H1 (cell line): ENCODE results near the gene RIPPLY1. TPM values are rescaled to one million over a fixed set of nuclear protein-coding genes. Genes with fewer than 3 reads are reported as not detected.

ENCODE experiments used
- BACH1 ChIP-seq: IDR thresholded peaks from 2 replicates; pipeline ENCODE4 v1.6.1; 2012; ENCODE audit warnings: low read length, improper control_type of control experiment
- CHD1 ChIP-seq: IDR thresholded peaks from 2 replicates; pipeline ENCODE4 v1.6.1; 2012; ENCODE audit warnings: low read depth, low read length, improper control_type of control experiment
- CHD7 ChIP-seq: fragments of 300-600 bp; sonication (generic); IDR thresholded peaks from 2 replicates; pipeline ENCODE4 v1.7.1; 2012; ENCODE audit warnings: low read length, moderate library complexity, mild to moderate bottlenecking, inconsistent platforms; ENCODE audit not compliant: insufficient replicate concordance
- JUN ChIP-seq: IDR thresholded peaks from 2 replicates; pipeline ENCODE4 v1.6.1; 2011; ENCODE audit warnings: low read depth, mild to moderate bottlenecking, improper control_type of control experiment, low read length
- KDM1A ChIP-seq: fragments of 200-600, 300-600 bp; sonication (generic); IDR thresholded peaks from 2 replicates; pipeline ENCODE4 v1.7.1; 2016; ENCODE audit warnings: mild to moderate bottlenecking, low read length, borderline replicate concordance
- KDM5A ChIP-seq: fragments of 200-600 bp; IDR thresholded peaks from 2 replicates; pipeline ENCODE4 v1.7.1; 2012; ENCODE audit warnings: mild to moderate bottlenecking, low read length, inconsistent platforms, mixed read lengths
- POLR2AphosphoS5 ChIP-seq: IDR thresholded peaks from 2 replicates; pipeline ENCODE4 v1.6.1; 2011; ENCODE audit warnings: low read depth, low read length
- RXRA ChIP-seq: IDR thresholded peaks from 2 replicates; pipeline ENCODE4 v1.6.1; 2011; ENCODE audit warnings: low read depth, mild to moderate bottlenecking, low read length, moderate library complexity; ENCODE audit not compliant: insufficient read depth
- polyA plus RNA-seq, 7 experiments: library from polyadenylated mRNA; depleted of rRNA in 3 of 7; stranded (reverse) in 5 of 7; unstranded in 2 of 7; fragments of >200 nt in 5 of 7; fragments of 200-250 nt in 2 of 7; gene quantifications; 1 replicate in 5 of 7; 2 replicates in 1 of 7; 4 replicates in 1 of 7; pipeline versions ENCODE4 v1.2.1 to v1.2.3, GENCODE V29; 2011 to 2013; ENCODE audit warnings: missing spikeins in 2 of 7, mixed read lengths in 2 of 7
- total RNA-seq: library from RNA; stranded (reverse); fragmentation: NEBNext Ultra II Directional; extraction: Animal tissue kit (Norgen Biotek cat#: 25700); gene quantifications from 2 replicates; pipeline ENCODE4 v1.2.1, GENCODE V29; 2021
- TF ChIP-seq, protein P1 (sequence below), 3 experiments: IDR thresholded peaks; 1 replicate in 2 of 3; 2 replicates in 1 of 3; pipeline versions ENCODE4 v1.5.1 to v1.6.1; 2011; ENCODE audit warnings: low read length in 3 of 3, mild to moderate bottlenecking in 3 of 3, inconsistent platforms in 2 of 3, low read depth in 1 of 3, moderate library complexity in 1 of 3; ENCODE audit not compliant: insufficient read depth in 1 of 3; ENCODE audit errors: control extremely low read depth in 1 of 3

Gene RIPPLY1
- total and polyA plus RNA-seq, 2 of the 8 experiments (the other 6 are each of a cell fraction or from before 2014, with no cell fraction given) = not detected

DNA sequence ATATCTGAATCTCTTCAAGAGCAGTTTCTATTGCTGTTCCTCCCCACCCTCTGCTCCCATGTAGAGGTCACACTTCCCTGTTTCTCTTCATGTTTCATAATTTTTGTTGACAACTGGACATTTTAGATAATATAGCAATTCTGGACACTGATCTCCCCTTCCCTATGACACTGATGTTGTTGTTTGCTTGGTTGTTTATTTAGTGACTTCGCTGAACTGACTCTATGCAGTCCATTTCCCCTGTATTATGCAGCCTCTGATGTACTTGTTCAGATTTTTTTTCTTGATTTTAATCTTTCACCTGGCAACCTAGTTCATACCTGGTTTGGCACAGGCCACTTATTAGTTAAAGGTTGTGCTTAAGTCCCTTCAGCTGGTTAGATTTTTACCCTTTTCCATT, 46.2 kb upstream of the RIPPLY1 start (continued):
- TF ChIP-seq CHD7 (no peak), JUN (no peak), RXRA (no peak), KDM5A (no peak), KDM1A (no peak), CHD1 (no peak), POLR2AphosphoS5 (no peak), BACH1 (no peak)
- TF ChIP-seq, protein P1, sequence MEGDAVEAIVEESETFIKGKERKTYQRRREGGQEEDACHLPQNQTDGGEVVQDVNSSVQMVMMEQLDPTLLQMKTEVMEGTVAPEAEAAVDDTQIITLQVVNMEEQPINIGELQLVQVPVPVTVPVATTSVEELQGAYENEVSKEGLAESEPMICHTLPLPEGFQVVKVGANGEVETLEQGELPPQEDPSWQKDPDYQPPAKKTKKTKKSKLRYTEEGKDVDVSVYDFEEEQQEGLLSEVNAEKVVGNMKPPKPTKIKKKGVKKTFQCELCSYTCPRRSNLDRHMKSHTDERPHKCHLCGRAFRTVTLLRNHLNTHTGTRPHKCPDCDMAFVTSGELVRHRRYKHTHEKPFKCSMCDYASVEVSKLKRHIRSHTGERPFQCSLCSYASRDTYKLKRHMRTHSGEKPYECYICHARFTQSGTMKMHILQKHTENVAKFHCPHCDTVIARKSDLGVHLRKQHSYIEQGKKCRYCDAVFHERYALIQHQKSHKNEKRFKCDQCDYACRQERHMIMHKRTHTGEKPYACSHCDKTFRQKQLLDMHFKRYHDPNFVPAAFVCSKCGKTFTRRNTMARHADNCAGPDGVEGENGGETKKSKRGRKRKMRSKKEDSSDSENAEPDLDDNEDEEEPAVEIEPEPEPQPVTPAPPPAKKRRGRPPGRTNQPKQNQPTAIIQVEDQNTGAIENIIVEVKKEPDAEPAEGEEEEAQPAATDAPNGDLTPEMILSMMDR (IDR thresholded peaks at IDR 0.05; ENCODE audit: control extremely low read depth in 1 of 3, insufficient read depth in 1 of 3, low read depth in 1 of 3, low read length in 3 of 3) = no peak
